ENCODE results near the gene BRPF1.

BRPF1 gene

GRCh38 chr3:9686703-9687102, 44.8 kb upstream of the BRPF1 start:
- no peak for TF ChIP-seq CTCF (IDR thresholded peaks at IDR 0.05)
- Histone ChIP-seq H3K9me3 (no peaks in the 10 kb centered on the region), H3K27ac (no peak overlapping the region), H3K36me3 (peaks cover 100% of the 10 kb centered on the region), H3K4me1 (ENCODE audit: control insufficient read depth in 1 of 2, insufficient read depth in 1 of 2, low read depth in 1 of 2, low read length in 1 of 2) (no peaks in the 10 kb centered on the region), H3K27me3 (no peaks in the 10 kb centered on the region), H3K4me3 (ENCODE audit: low read depth in 1 of 2, low read length in 1 of 2) (no peak overlapping the region)

DNA sequence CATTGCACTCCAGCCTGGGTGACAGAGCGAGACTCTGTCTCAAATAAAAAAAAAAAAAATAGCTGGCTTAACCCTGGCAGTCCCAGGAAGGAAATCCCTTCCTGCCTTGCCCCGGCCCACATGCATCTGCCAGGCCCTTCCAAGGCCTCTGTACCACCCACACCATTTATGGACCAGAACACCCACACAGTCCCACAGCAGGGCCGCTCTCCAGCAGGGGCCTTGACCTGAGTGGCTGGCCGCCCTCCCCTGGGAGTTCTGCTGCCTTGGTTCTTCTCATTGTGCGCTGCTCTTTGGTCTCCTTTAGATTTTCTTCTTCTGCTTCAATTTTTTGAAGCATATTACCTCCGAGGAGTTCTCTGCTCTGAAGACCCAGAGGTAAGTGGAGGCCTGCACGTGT, 44.0 kb upstream of the BRPF1 start:
- H3K4me1 ChIP-seq (ENCODE audit: control insufficient read depth in 1 of 2, insufficient read depth in 1 of 2, low read depth in 1 of 2, low read length in 1 of 2), result no peaks in the 10 kb centered on the region
- peaks cover 100% of the 10 kb centered on the region for H3K36me3 ChIP-seq
- no peaks in the 10 kb centered on the region for H3K27me3 ChIP-seq
- H3K9me3 ChIP-seq, result no peaks in the 10 kb centered on the region
- no peak for TF ChIP-seq CTCF (IDR thresholded peaks at IDR 0.05)
- H3K27ac ChIP-seq, result no peak overlapping the region
- no peak overlapping the region for H3K4me3 ChIP-seq (ENCODE audit: low read depth in 1 of 2, low read length in 1 of 2)

DNA sequence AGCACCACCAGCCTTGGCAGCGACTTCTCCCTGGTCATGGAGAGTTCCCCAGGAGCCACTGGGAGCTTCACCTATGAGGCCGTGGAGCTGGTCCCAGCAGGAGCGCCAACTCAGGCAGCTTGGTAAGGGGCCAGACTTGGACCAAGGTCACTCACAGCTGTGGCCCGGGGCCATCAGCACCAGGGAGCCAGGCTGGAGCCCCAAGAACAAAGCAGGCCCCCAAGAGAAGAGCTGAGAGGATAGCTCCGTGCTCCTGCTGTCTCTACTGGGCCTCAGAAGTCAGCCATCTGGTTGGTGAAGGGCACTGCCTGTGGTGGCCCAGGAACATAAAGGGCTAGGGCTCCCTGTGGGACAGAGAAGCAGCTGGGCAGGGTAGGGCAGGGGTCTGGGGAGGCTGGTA, 42.6 kb upstream of the BRPF1 start:
- peaks cover 100% of the 10 kb centered on the region for H3K36me3 ChIP-seq
- no peak for TF ChIP-seq CTCF (IDR thresholded peaks at IDR 0.05)

GRCh38 chr3:9689757-9690156, 41.8 kb upstream of the BRPF1 start:
- H3K27ac ChIP-seq, result no peak overlapping the region
- H3K4me3 ChIP-seq (ENCODE audit: low read depth in 1 of 2, low read length in 1 of 2), result no peak overlapping the region
- no peaks in the 10 kb centered on the region for H3K9me3 ChIP-seq
- H3K4me1 ChIP-seq (ENCODE audit: control insufficient read depth in 1 of 2, insufficient read depth in 1 of 2, low read depth in 1 of 2, low read length in 1 of 2), result no peaks in the 10 kb centered on the region
- no peak for TF ChIP-seq CTCF (IDR thresholded peaks at IDR 0.05)
- H3K27me3 ChIP-seq, result no peaks in the 10 kb centered on the region
- H3K36me3 ChIP-seq, result peaks cover 100% of the 10 kb centered on the region

More for the DNA sequence above, 42.6 kb upstream of the BRPF1 start:
- H3K27me3 ChIP-seq, result no peaks in the 10 kb centered on the region
- no peak overlapping the region for H3K4me3 ChIP-seq (ENCODE audit: low read depth in 1 of 2, low read length in 1 of 2)
- H3K27ac ChIP-seq, result no peak overlapping the region
- H3K4me1 ChIP-seq (ENCODE audit: control insufficient read depth in 1 of 2, insufficient read depth in 1 of 2, low read depth in 1 of 2, low read length in 1 of 2), result no peaks in the 10 kb centered on the region
- no peaks in the 10 kb centered on the region for H3K9me3 ChIP-seq

GRCh38 chr3:9690451-9691450, 40.8 kb upstream of the BRPF1 start:
- Histone ChIP-seq H3K36me3 (peaks cover 100% of the 10 kb centered on the region), H3K27me3 (no peaks in the 10 kb centered on the region), H3K4me3 (ENCODE audit: low read depth in 1 of 2, low read length in 1 of 2) (no peak overlapping the region), H3K4me1 (ENCODE audit: control insufficient read depth in 1 of 2, insufficient read depth in 1 of 2, low read depth in 1 of 2, low read length in 1 of 2) (no peaks in the 10 kb centered on the region), H3K9me3 (no peaks in the 10 kb centered on the region), H3K27ac (no peak overlapping the region)
- TF ChIP-seq CTCF (IDR thresholded peaks at IDR 0.05), result no peak

All from neutrophil (primary cell).